CD14-positive monocyte (primary cell): ENCODE data around the gene NRP2. TPM values are rescaled to one million over a fixed set of nuclear protein-coding genes. Genes with fewer than 3 reads are reported as not detected.

Experiments
- DNase-seq, 3 donors: peaks; one replicate each; pipeline ENCODE4 v3.0.0-alpha.2; 2011 to 2022
- H2AFZ ChIP-seq: 2 replicates; pipeline ENCODE4 v1.6.0; 2012; ENCODE audit warnings: mild to moderate bottlenecking, low read depth, low read length, inconsistent platforms; ENCODE audit not compliant: insufficient read depth, poor library complexity, severe bottlenecking
- H3K27ac ChIP-seq, 2 donors: 1 replicate in 1 of 2; 2 replicates in 1 of 2; pipeline ENCODE4 v1.5.1; 2012 to 2013; ENCODE audit warnings: low read length in 2 of 2, control low read depth in 1 of 2, inconsistent platforms in 1 of 2, low read depth in 1 of 2, mild to moderate bottlenecking in 1 of 2
- H3K27me3 ChIP-seq, 2 donors: one replicate each; pipeline versions ENCODE4 v1.6.0 to v1.6.1; 2011 to 2013; ENCODE audit warnings: low read length in 2 of 2; ENCODE audit not compliant: control insufficient read depth in 2 of 2, insufficient read depth in 2 of 2
- H3K36me3 ChIP-seq, 2 donors: replicated peaks in 1 of 2; 1 replicate in 1 of 2; 2 replicates in 1 of 2; pipeline versions ENCODE4 v1.5.1 to v1.6.1; 2012 to 2013; ENCODE audit warnings: low read length in 2 of 2, control low read depth in 1 of 2, inconsistent platforms in 1 of 2, mild to moderate bottlenecking in 1 of 2; ENCODE audit not compliant: insufficient read depth in 2 of 2, control insufficient read depth in 1 of 2
- H3K4me1 ChIP-seq, 2 donors: 1 replicate in 1 of 2; 2 replicates in 1 of 2; pipeline versions ENCODE4 v1.5.1 to v1.6.1; 2012 to 2013; ENCODE audit warnings: low read length in 2 of 2, control low read depth in 1 of 2, inconsistent platforms in 1 of 2, mild to moderate bottlenecking in 1 of 2, moderate library complexity in 1 of 2; ENCODE audit not compliant: insufficient read depth in 2 of 2, control insufficient read depth in 1 of 2
- H3K4me2 ChIP-seq: replicated peaks from 2 replicates; pipeline ENCODE3; 2012; ENCODE audit warnings: low read length, moderate library complexity, mild to moderate bottlenecking; ENCODE audit not compliant: poor library complexity, severe bottlenecking; ENCODE audit errors: extremely low read depth
- H3K4me3 ChIP-seq, 3 experiments: fragments of 200-600 bp in 1 of 3; sonication (generic) in 1 of 3; replicated peaks in 1 of 3; 1 replicate in 2 of 3; 2 replicates in 1 of 3; pipeline ENCODE4 v1.5.1; 2011 to 2013; ENCODE audit warnings: low read length in 3 of 3, mild to moderate bottlenecking in 3 of 3, control low read depth in 2 of 3, low read depth in 2 of 3, inconsistent platforms in 1 of 3, moderate library complexity in 1 of 3
- H3K79me2 ChIP-seq: 2 replicates; pipeline ENCODE4 v1.6.0; 2012; ENCODE audit warnings: mild to moderate bottlenecking, control low read depth, inconsistent platforms, low read length, moderate library complexity; ENCODE audit not compliant: insufficient read depth
- H3K9ac ChIP-seq: 2 replicates; pipeline ENCODE4 v1.6.0; 2017; ENCODE audit warnings: low read length, mild to moderate bottlenecking; ENCODE audit not compliant: insufficient read depth, poor library complexity, severe bottlenecking
- H3K9me3 ChIP-seq, 2 donors: replicated peaks in 1 of 2; 1 replicate in 1 of 2; 2 replicates in 1 of 2; pipeline versions ENCODE4 v1.5.1 to v1.6.1; 2012 to 2013; ENCODE audit warnings: low read length in 2 of 2, control low read depth in 1 of 2; ENCODE audit not compliant: control insufficient read depth in 1 of 2, insufficient read depth in 1 of 2
- H4K20me1 ChIP-seq: 2 replicates; pipeline ENCODE4 v1.6.0; 2012; ENCODE audit warnings: mild to moderate bottlenecking, low read length, control low read depth, moderate library complexity; ENCODE audit not compliant: insufficient read depth
- H3K27ac Mint-ChIP-seq, 7 donors: one replicate each; pipeline ENCODE4 v1.8.0; 2020; ENCODE audit warnings: mild to moderate bottlenecking in 7 of 7, mixed read lengths in 7 of 7, moderate library complexity in 6 of 7, inconsistent platforms in 2 of 7
- H3K27me3 Mint-ChIP-seq, 3 donors: one replicate each; pipeline ENCODE4 v1.8.0; 2021 to 2022; ENCODE audit warnings: low read depth in 3 of 3, mild to moderate bottlenecking in 3 of 3, mixed read lengths in 3 of 3, moderate library complexity in 3 of 3, inconsistent platforms in 1 of 3
- H3K36me3 Mint-ChIP-seq, 2 donors: one replicate each; pipeline ENCODE4 v1.8.0; 2020; ENCODE audit warnings: mixed read lengths in 2 of 2, inconsistent platforms in 1 of 2, mild to moderate bottlenecking in 1 of 2
- H3K4me1 Mint-ChIP-seq: one replicate; pipeline ENCODE4 v1.8.0; 2020; ENCODE audit warnings: mild to moderate bottlenecking, mixed read lengths
- H3K4me3 Mint-ChIP-seq, 2 donors: one replicate each; pipeline ENCODE4 v1.8.0; 2020; ENCODE audit warnings: mild to moderate bottlenecking in 2 of 2, mixed read lengths in 2 of 2, moderate library complexity in 1 of 2
- H3K9me3 Mint-ChIP-seq, 7 donors: one replicate each; pipeline ENCODE4 v1.8.0; 2020 to 2022; ENCODE audit warnings: mixed read lengths in 7 of 7, mild to moderate bottlenecking in 6 of 7, moderate library complexity in 6 of 7, inconsistent platforms in 2 of 7
- WGBS: methylation state at CpG from one replicate; pipeline ENCODE4 v1.1.5; 2013; ENCODE audit warnings: missing lambda C conversion rate; ENCODE audit not compliant: insufficient coverage; 5-methylcytosine and 5-hydroxymethylcytosine counted together
- intact Hi-C, 2 donors: fragments of 100-400 bp; cut with micrococcal nuclease; formaldehyde crosslinking; loops; one replicate each; pipeline versions ENCODE4 v1.15.0 to v1.15.1; 2023
- polyA plus RNA-seq, 3 donors: library from polyadenylated mRNA; depleted of rRNA in 1 of 3; unstranded in 2 of 3; stranded (reverse) in 1 of 3; fragments of 300-500 nt in 2 of 3; fragments of >200 nt in 1 of 3; fragmentation: Illumina TruSeq in 2 of 3; gene quantifications; 1 replicate in 2 of 3; 2 replicates in 1 of 3; pipeline ENCODE4 v1.2.3, GENCODE V29; 2012 to 2021
- TF ChIP-seq, protein P1 (sequence below): fragments of 200-600 bp; IDR thresholded peaks from one replicate; pipeline ENCODE4 v1.8.0; 2022; ENCODE audit warnings: antibody characterized with exemption, mild to moderate bottlenecking

The NRP2 gene
- polyA plus RNA-seq, 3 donors: 0.97 to 3.3 (median 1.6) TPM

DNA sequence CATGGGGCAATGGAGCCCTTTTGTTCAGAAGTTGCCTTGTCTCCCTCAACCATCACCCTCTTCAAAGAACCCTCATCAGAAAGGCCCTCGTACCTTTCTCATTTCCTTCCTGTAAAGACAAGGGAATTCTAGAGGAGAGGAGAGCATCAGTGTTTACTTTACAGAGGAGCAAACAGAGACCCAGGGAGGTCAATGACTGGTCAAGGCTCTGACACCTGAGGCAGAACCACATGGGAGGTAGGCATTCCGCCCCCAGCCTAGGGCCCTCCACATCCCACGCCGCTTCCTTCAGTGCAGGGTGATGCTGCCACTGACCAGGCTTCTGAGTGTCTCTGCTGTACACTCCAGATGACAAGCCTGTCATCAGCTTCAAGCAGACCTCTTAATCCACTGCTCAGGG lies 104.7 kb downstream of the NRP2 start:
- no peaks in the 10 kb centered on the region for H3K36me3 Mint-ChIP-seq
- intact Hi-C loops: no loop called here
- 100% methylated on average over 1 of the region's 4 CpGs for WGBS
- Histone ChIP-seq H3K27me3 (no peaks in the 10 kb centered on the region), H3K9ac (no peak overlapping the region), H3K4me3 (no peak overlapping the region), H3K4me2 (no peak overlapping the region), H4K20me1 (no peaks in the 10 kb centered on the region), H3K9me3 (no peaks in the 10 kb centered on the region), H3K79me2 (no peaks in the 10 kb centered on the region), H3K36me3 (no peaks in the 10 kb centered on the region), H2AFZ (no peak overlapping the region), H3K27ac (no peak overlapping the region), H3K4me1 (no peaks in the 10 kb centered on the region)
- peaks cover 0 to 3% (median 0%) of the 10 kb centered on the region in 3 donors for H3K27me3 Mint-ChIP-seq
- H3K4me3 Mint-ChIP-seq: no peak overlapping the region
- no peak overlapping the region for H3K27ac Mint-ChIP-seq
- no peak for DNase-seq
- TF ChIP-seq, protein P1, sequence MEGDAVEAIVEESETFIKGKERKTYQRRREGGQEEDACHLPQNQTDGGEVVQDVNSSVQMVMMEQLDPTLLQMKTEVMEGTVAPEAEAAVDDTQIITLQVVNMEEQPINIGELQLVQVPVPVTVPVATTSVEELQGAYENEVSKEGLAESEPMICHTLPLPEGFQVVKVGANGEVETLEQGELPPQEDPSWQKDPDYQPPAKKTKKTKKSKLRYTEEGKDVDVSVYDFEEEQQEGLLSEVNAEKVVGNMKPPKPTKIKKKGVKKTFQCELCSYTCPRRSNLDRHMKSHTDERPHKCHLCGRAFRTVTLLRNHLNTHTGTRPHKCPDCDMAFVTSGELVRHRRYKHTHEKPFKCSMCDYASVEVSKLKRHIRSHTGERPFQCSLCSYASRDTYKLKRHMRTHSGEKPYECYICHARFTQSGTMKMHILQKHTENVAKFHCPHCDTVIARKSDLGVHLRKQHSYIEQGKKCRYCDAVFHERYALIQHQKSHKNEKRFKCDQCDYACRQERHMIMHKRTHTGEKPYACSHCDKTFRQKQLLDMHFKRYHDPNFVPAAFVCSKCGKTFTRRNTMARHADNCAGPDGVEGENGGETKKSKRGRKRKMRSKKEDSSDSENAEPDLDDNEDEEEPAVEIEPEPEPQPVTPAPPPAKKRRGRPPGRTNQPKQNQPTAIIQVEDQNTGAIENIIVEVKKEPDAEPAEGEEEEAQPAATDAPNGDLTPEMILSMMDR: no peak
- no peaks in the 10 kb centered on the region for H3K4me1 Mint-ChIP-seq
- no peaks in the 10 kb centered on the region for H3K9me3 Mint-ChIP-seq

DNA sequence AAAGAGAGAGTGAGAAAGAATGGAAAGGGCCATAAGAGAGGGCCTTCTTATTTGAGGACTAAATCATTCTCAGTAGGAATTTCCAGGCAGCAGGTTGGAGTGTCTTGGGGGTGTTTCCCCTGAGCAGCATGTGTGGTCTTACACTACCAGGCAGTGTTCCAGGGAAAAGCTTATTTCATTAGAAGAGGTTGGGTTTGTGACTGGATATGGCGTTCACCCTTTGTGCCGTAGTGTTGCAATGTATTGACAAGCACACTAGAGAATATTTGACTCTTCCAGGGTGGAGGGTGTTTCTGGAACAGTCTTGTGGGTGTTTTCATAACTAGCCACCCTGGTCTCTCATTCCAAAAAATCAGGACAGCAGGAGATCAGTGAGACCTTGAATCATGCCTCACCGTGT lies 105.5 kb downstream of the NRP2 start:
- TF ChIP-seq, protein P1: no peak
- Histone ChIP-seq H4K20me1 (no peaks in the 10 kb centered on the region), H3K9me3 (no peaks in the 10 kb centered on the region), H3K27ac (no peak overlapping the region), H3K4me1 (no peaks in the 10 kb centered on the region), H3K4me3 (no peak overlapping the region), H3K9ac (no peak overlapping the region), H3K4me2 (no peak overlapping the region), H3K27me3 (no peaks in the 10 kb centered on the region), H2AFZ (no peak overlapping the region), H3K79me2 (no peaks in the 10 kb centered on the region), H3K36me3 (no peaks in the 10 kb centered on the region)
- DNase-seq: no peak
- H3K27ac Mint-ChIP-seq: no peak overlapping the region
- intact Hi-C loops: no loop called here
- peaks cover 0 to 3% (median 0%) of the 10 kb centered on the region in 3 donors for H3K27me3 Mint-ChIP-seq
- H3K4me1 Mint-ChIP-seq: no peaks in the 10 kb centered on the region
- H3K36me3 Mint-ChIP-seq: no peaks in the 10 kb centered on the region
- 89% methylated on average over 3 of the region's 3 CpGs for WGBS
- no peak overlapping the region for H3K4me3 Mint-ChIP-seq
- no peaks in the 10 kb centered on the region for H3K9me3 Mint-ChIP-seq
